G401.6 (cell line): ENCODE results near the gene FOXP1.
"Not testable (repeated sequence)": the region's sequence is repeated elsewhere in the genome, so short reads cannot be mapped to it uniquely, and the experiment has no call there.

ENCODE experiments used
- FAIRE-seq: peaks from 2 replicates; lab custom pipeline; 2012; peaks lifted over from hg19 to GRCh38; lab: Jason Lieb, UNC

The FOXP1 gene

GRCh38 chr3:71528816-71529215 lies 54.7 kb downstream of the FOXP1 start:
- FAIRE-seq, result no peak

GRCh38 chr3:71526448-71526847 lies 57.1 kb downstream of the FOXP1 start:
- not testable (repeated sequence) for FAIRE-seq

GRCh38 chr3:71525391-71525790 lies 58.1 kb downstream of the FOXP1 start:
- FAIRE-seq, result no peak

GRCh38 chr3:71524672-71525071 lies 58.9 kb downstream of the FOXP1 start:
- FAIRE-seq, result no peak

- FAIRE-seq, result no peak
Observed at GRCh38 chr3:71523628-71524027, 59.9 kb downstream of the FOXP1 start.

GRCh38 chr3:71521940-71522876 lies 61.3 kb downstream of the FOXP1 start:
- FAIRE-seq, result no peak

- FAIRE-seq, result no peak
Observed at GRCh38 chr3:71521021-71521352, 62.5 kb downstream of the FOXP1 start.

- no peak for FAIRE-seq
Observed at GRCh38 chr3:71520161-71521020, 63.1 kb downstream of the FOXP1 start.

GRCh38 chr3:71518089-71518488 lies 65.4 kb downstream of the FOXP1 start:
- FAIRE-seq, result no peak

- no peak for FAIRE-seq
Observed at GRCh38 chr3:71517271-71517791, 66.2 kb downstream of the FOXP1 start.

GRCh38 chr3:71515636-71516365 lies 67.7 kb downstream of the FOXP1 start:
- FAIRE-seq, result no peak

GRCh38 chr3:71514621-71515020 lies 68.9 kb downstream of the FOXP1 start:
- FAIRE-seq, result no peak

- no peak for FAIRE-seq
Observed at GRCh38 chr3:71513515-71513914, 70.0 kb downstream of the FOXP1 start.

- no peak for FAIRE-seq
Observed at GRCh38 chr3:71513081-71513480, 70.4 kb downstream of the FOXP1 start.

GRCh38 chr3:71512544-71512943 lies 71.0 kb downstream of the FOXP1 start:
- FAIRE-seq, result no peak

- FAIRE-seq, result no peak
Observed at GRCh38 chr3:71512000-71512399, 71.5 kb downstream of the FOXP1 start.

- FAIRE-seq, result no peak
Observed at GRCh38 chr3:71511446-71511845, 72.1 kb downstream of the FOXP1 start.

GRCh38 chr3:71511037-71511436 lies 72.5 kb downstream of the FOXP1 start:
- no peak for FAIRE-seq

- FAIRE-seq, result no peak
Observed at GRCh38 chr3:71510510-71510909, 73.0 kb downstream of the FOXP1 start.

- no peak for FAIRE-seq
Observed at GRCh38 chr3:71509066-71509465, 74.5 kb downstream of the FOXP1 start.

- no peak for FAIRE-seq
Observed at GRCh38 chr3:71505767-71506350, 77.7 kb downstream of the FOXP1 start.
